HEK293 (cell line): ENCODE results near the gene FASN.

Source experiments
- KLF1 ChIP-seq: fragments of 450-650 bp; formaldehyde crosslinking; IDR thresholded peaks from 2 replicates; pipeline ENCODE4 v1.5.1; 2016; ENCODE audit warnings: missing biosample characterization, missing genetic modification characterization
- KLF9 ChIP-seq: fragments of 450-650 bp; formaldehyde crosslinking; IDR thresholded peaks from 2 replicates; pipeline ENCODE4 v1.5.1; 2016; ENCODE audit warnings: missing biosample characterization, missing genetic modification characterization, low read depth
- PRDM1 ChIP-seq: fragments of 450-650 bp; formaldehyde crosslinking; IDR thresholded peaks from 2 replicates; pipeline ENCODE4; 2016; ENCODE audit warnings: missing biosample characterization, missing genetic modification characterization
- PRDM2 ChIP-seq: fragments of 450-650 bp; formaldehyde crosslinking; IDR thresholded peaks from 2 replicates; pipeline ENCODE4 v1.5.1; 2016; ENCODE audit warnings: missing biosample characterization, missing genetic modification characterization, borderline replicate concordance
- SETDB1 ChIP-seq: IDR thresholded peaks from one replicate; pipeline ENCODE4 v1.6.1; 2017; ENCODE audit warnings: mild to moderate bottlenecking, low read length, moderate library complexity, mixed read lengths; ENCODE audit not compliant: insufficient read length
- SP3 ChIP-seq: fragments of 450-650 bp; formaldehyde crosslinking; IDR thresholded peaks from 2 replicates; pipeline ENCODE4 v1.5.1; 2016; ENCODE audit warnings: missing biosample characterization, missing genetic modification characterization
- TCF7L2 ChIP-seq: IDR thresholded peaks from 2 replicates; pipeline ENCODE4 v1.6.1; 2011; ENCODE audit warnings: low read depth, mild to moderate bottlenecking, inconsistent platforms, low read length, moderate library complexity, borderline replicate concordance
- TSHZ1 ChIP-seq: fragments of 450-650 bp; formaldehyde crosslinking; IDR thresholded peaks from 2 replicates; pipeline ENCODE4 v1.5.1; 2016; ENCODE audit warnings: missing biosample characterization, missing genetic modification characterization, borderline replicate concordance
- YY2 ChIP-seq: fragments of 450-650 bp; formaldehyde crosslinking; IDR thresholded peaks from 2 replicates; pipeline ENCODE4 v1.5.1; 2016; ENCODE audit warnings: missing biosample characterization, missing genetic modification characterization
- ZBTB26 ChIP-seq: fragments of 450-650 bp; formaldehyde crosslinking; optimal IDR thresholded peaks from 2 replicates; pipeline ENCODE3; 2016; ENCODE audit warnings: missing biosample characterization, mild to moderate bottlenecking, missing genetic modification characterization
- ZNF10 ChIP-seq: fragments of 450-650 bp; formaldehyde crosslinking; IDR thresholded peaks from 2 replicates; pipeline ENCODE4 v1.5.1; 2017; ENCODE audit warnings: missing biosample characterization, missing genetic modification characterization
- ZNF112 ChIP-seq: fragments of 450-650 bp; formaldehyde crosslinking; IDR thresholded peaks from 2 replicates; pipeline ENCODE4 v1.5.0; 2017; ENCODE audit warnings: missing biosample characterization, missing genetic modification characterization
- ZNF114 ChIP-seq: fragments of 450-650 bp; formaldehyde crosslinking; IDR thresholded peaks from 2 replicates; pipeline ENCODE4 v1.5.0; 2017; ENCODE audit warnings: missing biosample characterization, missing genetic modification characterization
- ZNF133 ChIP-seq: fragments of 450-650 bp; formaldehyde crosslinking; IDR thresholded peaks from 2 replicates; pipeline ENCODE4 v1.5.1; 2016; ENCODE audit warnings: missing biosample characterization, missing genetic modification characterization
- ZNF23 ChIP-seq: fragments of 450-650 bp; formaldehyde crosslinking; IDR thresholded peaks from 2 replicates; pipeline ENCODE4 v1.5.1; 2016; ENCODE audit warnings: missing biosample characterization, missing genetic modification characterization, borderline replicate concordance
- ZNF24 ChIP-seq: fragments of 450-650 bp; formaldehyde crosslinking; IDR thresholded peaks from 2 replicates; pipeline ENCODE4 v1.5.1; 2016; ENCODE audit warnings: missing biosample characterization, missing genetic modification characterization
- ZNF335 ChIP-seq: fragments of 450-650 bp; formaldehyde crosslinking; conservative IDR thresholded peaks from 2 replicates; pipeline ENCODE4 v1.5.1; 2016; ENCODE audit warnings: missing biosample characterization, missing genetic modification characterization
- ZNF354C ChIP-seq: fragments of 450-650 bp; formaldehyde crosslinking; IDR thresholded peaks from 2 replicates; pipeline ENCODE4 v1.5.1; 2016; ENCODE audit warnings: missing biosample characterization, missing genetic modification characterization, low read depth, borderline replicate concordance
- ZNF362 ChIP-seq: fragments of 450-650 bp; formaldehyde crosslinking; IDR thresholded peaks from 2 replicates; pipeline ENCODE4 v1.5.1; 2016; ENCODE audit warnings: missing biosample characterization, missing genetic modification characterization
- ZNF426 ChIP-seq: fragments of 450-650 bp; formaldehyde crosslinking; IDR thresholded peaks from 2 replicates; pipeline ENCODE4 v1.5.1; 2017; ENCODE audit warnings: missing biosample characterization, missing genetic modification characterization, mild to moderate bottlenecking, inconsistent platforms, moderate library complexity
- ZNF610 ChIP-seq: fragments of 450-650 bp; formaldehyde crosslinking; IDR thresholded peaks from 2 replicates; pipeline ENCODE4 v1.5.1; 2016; ENCODE audit warnings: missing biosample characterization, missing genetic modification characterization, borderline replicate concordance
- ZNF664 ChIP-seq: fragments of 450-650 bp; formaldehyde crosslinking; IDR thresholded peaks from 2 replicates; pipeline ENCODE4 v1.5.1; 2016; ENCODE audit warnings: missing biosample characterization, missing genetic modification characterization
- ZNF701 ChIP-seq: fragments of 450-650 bp; formaldehyde crosslinking; IDR thresholded peaks from 2 replicates; pipeline ENCODE4 v1.5.1; 2016; ENCODE audit warnings: missing biosample characterization, missing genetic modification characterization
- ZNF768 ChIP-seq: fragments of 450-650 bp; formaldehyde crosslinking; IDR thresholded peaks from 2 replicates; pipeline ENCODE4 v1.5.1; 2018; ENCODE audit warnings: missing biosample characterization, mild to moderate bottlenecking, missing genetic modification characterization
- ZNF776 ChIP-seq: fragments of 450-650 bp; formaldehyde crosslinking; IDR thresholded peaks from 2 replicates; pipeline ENCODE4 v1.5.0; 2017; ENCODE audit warnings: missing biosample characterization, missing genetic modification characterization, borderline replicate concordance
- ZNF792 ChIP-seq: fragments of 450-650 bp; formaldehyde crosslinking; IDR thresholded peaks from 2 replicates; pipeline ENCODE4 v1.5.1; 2016; ENCODE audit warnings: missing biosample characterization, missing genetic modification characterization
- ZNF830 ChIP-seq: fragments of 450-650 bp; IDR thresholded peaks from 2 replicates; pipeline ENCODE4 v1.5.0; 2018; ENCODE audit warnings: missing biosample characterization, missing genetic modification characterization, low read depth, mild to moderate bottlenecking, moderate library complexity
- ZSCAN30 ChIP-seq: fragments of 450-650 bp; IDR thresholded peaks from 2 replicates; pipeline ENCODE4 v1.5.1; 2018; ENCODE audit warnings: missing biosample characterization, mild to moderate bottlenecking, missing genetic modification characterization, moderate library complexity
- ZXDB ChIP-seq: fragments of 450-650 bp; formaldehyde crosslinking; IDR thresholded peaks from 2 replicates; pipeline ENCODE4 v1.5.1; 2016; ENCODE audit warnings: missing biosample characterization, missing genetic modification characterization

FASN gene

GRCh38 chr17:82065638-82066303 is 32.3 kb downstream of the FASN start, which contains the start of gene DUS1L (continued):
- TF ChIP-seq ZNF24 (tag by site-specific recombination): peak; percentile 78
- no peak for TF ChIP-seq ZNF354C (tag by site-specific recombination)
- no peak for TF ChIP-seq ZNF362 (tag by site-specific recombination)
- no peak for TF ChIP-seq TCF7L2
- TF ChIP-seq ZNF792 (tag by site-specific recombination): peak; percentile 68; the same call in 1 of the 2 replicates
- no peak for TF ChIP-seq ZNF768 (tag by site-specific recombination)
- TF ChIP-seq PRDM1 (tag by site-specific recombination): no peak
- TF ChIP-seq ZNF114 (tag by site-specific recombination): no peak
- no peak for TF ChIP-seq ZNF776
- peak; percentile 76; the same call in 1 of the 2 replicates for TF ChIP-seq PRDM2 (tag by site-specific recombination)
- TF ChIP-seq ZNF830 (tag by site-specific recombination): no peak
- peak; percentile 75 for TF ChIP-seq ZBTB26 (tag by site-specific recombination)
- peak; percentile 64 for TF ChIP-seq SP3
- TF ChIP-seq ZNF23 (tag by site-specific recombination): no peak
- TF ChIP-seq ZNF701 (tag by site-specific recombination): no peak
- peak; percentile 61; the same call in 1 of the 2 replicates for TF ChIP-seq TSHZ1 (tag by site-specific recombination)
- peak; percentile 60 for TF ChIP-seq KLF9 (tag by site-specific recombination)
- peak; percentile 98 for TF ChIP-seq ZSCAN30 (tag by site-specific recombination)
- no peak for TF ChIP-seq ZNF426 (tag by site-specific recombination)
- TF ChIP-seq ZNF610 (tag by site-specific recombination): peak; percentile 78
- 0 out of 2 replicates have a peak, but pooled peaks have one; percentile 34 for TF ChIP-seq ZNF664
- no peak; the same call in none of the 2 replicates for TF ChIP-seq ZXDB (tag by site-specific recombination)
- TF ChIP-seq ZNF112 (tag by site-specific recombination): no peak
- TF ChIP-seq KLF1: peak; percentile 43
- no peak for TF ChIP-seq ZNF133 (tag by site-specific recombination)
- peak; percentile 48 for TF ChIP-seq ZNF335
- no peak for TF ChIP-seq ZNF10 (tag by site-specific recombination)
- no peak for TF ChIP-seq SETDB1
- TF ChIP-seq YY2: peak; percentile 60
